Stimulated activated CD4-positive, alpha-beta T cell treated with anti-CD3 and anti-CD28 coated beads, Interleukin-15, amount 100 ng/mL, for 48 hours (primary cell): ENCODE results near the gene SOX6.

ENCODE experiments used
- DNase-seq, 2 donors: peaks; one replicate each; pipeline ENCODE4 v3.0.0-alpha.2; 2020; ENCODE audit warnings: low read depth in 2 of 2

The SOX6 gene

GRCh38 chr11:16191212-16191867, 165.0 kb downstream of the SOX6 start:
- DNase-seq = no peak

- no peak for DNase-seq
These were observed 169.7 kb downstream of the SOX6 start for GRCh38 chr11:16186680-16187079.

- no peak for DNase-seq
These were observed 171.3 kb downstream of the SOX6 start for GRCh38 chr11:16185042-16185441.

GRCh38 chr11:16184588-16184987, 171.8 kb downstream of the SOX6 start:
- no peak for DNase-seq

- no peak for DNase-seq
These were observed 173.8 kb downstream of the SOX6 start for GRCh38 chr11:16182553-16182952.

GRCh38 chr11:16180868-16181267, 175.5 kb downstream of the SOX6 start:
- DNase-seq = no peak

GRCh38 chr11:16179676-16180075, 176.7 kb downstream of the SOX6 start:
- DNase-seq = no peak

- DNase-seq = no peak
These were observed 178.1 kb downstream of the SOX6 start for GRCh38 chr11:16178273-16178672.

GRCh38 chr11:16177688-16178087, 178.7 kb downstream of the SOX6 start:
- no peak for DNase-seq

- no peak for DNase-seq
These were observed 182.5 kb downstream of the SOX6 start for GRCh38 chr11:16173798-16174197.

- no peak for DNase-seq
These were observed 184.5 kb downstream of the SOX6 start for GRCh38 chr11:16171882-16172281.

GRCh38 chr11:16169956-16170847, 186.1 kb downstream of the SOX6 start:
- no peak for DNase-seq

- DNase-seq = no peak
These were observed 186.8 kb downstream of the SOX6 start for GRCh38 chr11:16169541-16169940.

GRCh38 chr11:16167706-16168487, 188.4 kb downstream of the SOX6 start:
- DNase-seq = no peak

- DNase-seq = no peak
These were observed 189.8 kb downstream of the SOX6 start for GRCh38 chr11:16166571-16166970.

- DNase-seq = no peak
These were observed 196.2 kb downstream of the SOX6 start for GRCh38 chr11:16160146-16160545.

- no peak for DNase-seq
These were observed 197.8 kb downstream of the SOX6 start for GRCh38 chr11:16158426-16158994.

GRCh38 chr11:16157327-16157726, 199.0 kb downstream of the SOX6 start:
- no peak for DNase-seq

- DNase-seq = no peak
These were observed 200.9 kb downstream of the SOX6 start for GRCh38 chr11:16155448-16155847.

- DNase-seq = no peak
These were observed 201.5 kb downstream of the SOX6 start for GRCh38 chr11:16154715-16155396.

GRCh38 chr11:16153951-16154350, 202.4 kb downstream of the SOX6 start:
- no peak for DNase-seq
